HFF-Myc (cell line): Measurements from ENCODE around the gene CCSER1.

Experiments
- DNase-seq: peaks from one replicate; pipeline ENCODE4 v3.0.0-alpha.2; 2011; ENCODE audit warnings: low read depth; ENCODE audit errors: extremely low read depth
- H3K4me3 ChIP-seq: replicated peaks from 2 replicates; pipeline ENCODE4 v1.5.1; 2011; ENCODE audit warnings: low read depth, mild to moderate bottlenecking, control low read depth, low read length
- CTCF ChIP-seq: IDR thresholded peaks from 2 replicates; pipeline ENCODE4 v1.5.1; 2012; ENCODE audit warnings: mild to moderate bottlenecking, low read depth, low read length, control low read depth; ENCODE audit errors: missing control alignments

CCSER1 gene

GRCh38 chr4:91228659-91229058, 1101.5 kb downstream of the CCSER1 start:
- DNase-seq: no peak

GRCh38 chr4:91233164-91233563, 1106.0 kb downstream of the CCSER1 start:
- TF ChIP-seq CTCF: no peak
- DNase-seq: no peak
- no peak overlapping the region for H3K4me3 ChIP-seq

More at GRCh38 chr4:91228659-91229058, 1101.5 kb downstream of the CCSER1 start:
- H3K4me3 ChIP-seq: no peak overlapping the region
- TF ChIP-seq CTCF: no peak

- no peak overlapping the region for H3K4me3 ChIP-seq
- DNase-seq: no peak
- TF ChIP-seq CTCF: no peak
These were observed 1115.9 kb downstream of the CCSER1 start for GRCh38 chr4:91243132-91243531.

GRCh38 chr4:91256043-91256442, 1128.8 kb downstream of the CCSER1 start:
- no peak for DNase-seq
- TF ChIP-seq CTCF: no peak
- no peak overlapping the region for H3K4me3 ChIP-seq

GRCh38 chr4:91256751-91257150, 1129.6 kb downstream of the CCSER1 start:
- DNase-seq: no peak
- no peak overlapping the region for H3K4me3 ChIP-seq
- TF ChIP-seq CTCF: no peak

- H3K4me3 ChIP-seq: no peak overlapping the region
- TF ChIP-seq CTCF: no peak
- DNase-seq: no peak
These were observed 1130.5 kb downstream of the CCSER1 start for GRCh38 chr4:91257721-91258120.

GRCh38 chr4:91258326-91258725, 1131.1 kb downstream of the CCSER1 start:
- no peak for DNase-seq

More at GRCh38 chr4:91258326-91258725, 1131.1 kb downstream of the CCSER1 start:
- no peak for TF ChIP-seq CTCF
- no peak overlapping the region for H3K4me3 ChIP-seq
